Measurements from ENCODE around the gene FCSK. TPM values are rescaled to one million over a fixed set of nuclear protein-coding genes. Genes with fewer than 3 reads are reported as not detected.

Gene FCSK
- total and polyA plus RNA-seq, 2 of the 13 experiments (the other 11 are each of a cell fraction or from before 2014, with no cell fraction given) = 9.1 to 19.2 TPM

GRCh38 chr16:70428178-70428998, 26.0 kb upstream of the FCSK start (continued):
- TF ChIP-seq, protein P1, sequence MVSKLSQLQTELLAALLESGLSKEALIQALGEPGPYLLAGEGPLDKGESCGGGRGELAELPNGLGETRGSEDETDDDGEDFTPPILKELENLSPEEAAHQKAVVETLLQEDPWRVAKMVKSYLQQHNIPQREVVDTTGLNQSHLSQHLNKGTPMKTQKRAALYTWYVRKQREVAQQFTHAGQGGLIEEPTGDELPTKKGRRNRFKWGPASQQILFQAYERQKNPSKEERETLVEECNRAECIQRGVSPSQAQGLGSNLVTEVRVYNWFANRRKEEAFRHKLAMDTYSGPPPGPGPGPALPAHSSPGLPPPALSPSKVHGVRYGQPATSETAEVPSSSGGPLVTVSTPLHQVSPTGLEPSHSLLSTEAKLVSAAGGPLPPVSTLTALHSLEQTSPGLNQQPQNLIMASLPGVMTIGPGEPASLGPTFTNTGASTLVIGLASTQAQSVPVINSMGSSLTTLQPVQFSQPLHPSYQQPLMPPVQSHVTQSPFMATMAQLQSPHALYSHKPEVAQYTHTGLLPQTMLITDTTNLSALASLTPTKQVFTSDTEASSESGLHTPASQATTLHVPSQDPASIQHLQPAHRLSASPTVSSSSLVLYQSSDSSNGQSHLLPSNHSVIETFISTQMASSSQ (IDR thresholded peaks at IDR 0.05; ENCODE audit: low read depth) = peak; percentile 73; the same call in 1 of the 2 replicates
- TF ChIP-seq, protein P1 (CRISPR knock-in tag; IDR thresholded peaks at IDR 0.05; ENCODE audit: borderline replicate concordance) = peak; percentile 95
- TF ChIP-seq ZNF772 (CRISPR knock-in tag; IDR thresholded peaks at IDR 0.05) (peak; percentile 96; the same call in 1 of the 2 replicates), ZBTB1 (CRISPR knock-in tag; IDR thresholded peaks at IDR 0.05; ENCODE audit: borderline replicate concordance) (no peak), ZFP36L1 (CRISPR knock-in tag; IDR thresholded peaks at IDR 0.05) (peak; percentile 3; the same call in 1 of the 2 replicates), GATA4 (IDR thresholded peaks at IDR 0.05; ENCODE audit: borderline replicate concordance, low read depth) (peak; percentile 96), NR3C1 (CRISPR knock-in tag; IDR thresholded peaks at IDR 0.05) (no peak), MED1 (CRISPR knock-in tag; IDR thresholded peaks at IDR 0.05) (peak; percentile 96), SKI (IDR thresholded peaks at IDR 0.05; ENCODE audit: partially characterized antibody) (peak; percentile 91), ZNF792 (CRISPR knock-in tag; IDR thresholded peaks at IDR 0.05) (peak; percentile 98), ZNF333 (CRISPR knock-in tag; IDR thresholded peaks at IDR 0.05; ENCODE audit: borderline replicate concordance) (no peak), ZNF687 (CRISPR knock-in tag; IDR thresholded peaks at IDR 0.05) (peak; percentile 91), HNRNPH1 (optimal IDR thresholded peaks at IDR 0.05; ENCODE audit: low read depth, low read length) (peak; percentile 61), ZBTB34 (CRISPR knock-in tag; IDR thresholded peaks at IDR 0.05) (peak; percentile 93), ZNF30 (CRISPR knock-in tag; IDR thresholded peaks at IDR 0.05) (no peak), ZNF749 (CRISPR knock-in tag; IDR thresholded peaks at IDR 0.05; ENCODE audit: borderline replicate concordance) (no peak; the same call in 1 of the 2 replicates), RFX3 (CRISPR knock-in tag; IDR thresholded peaks at IDR 0.05) (no peak)
- TF ChIP-seq, protein P2, sequence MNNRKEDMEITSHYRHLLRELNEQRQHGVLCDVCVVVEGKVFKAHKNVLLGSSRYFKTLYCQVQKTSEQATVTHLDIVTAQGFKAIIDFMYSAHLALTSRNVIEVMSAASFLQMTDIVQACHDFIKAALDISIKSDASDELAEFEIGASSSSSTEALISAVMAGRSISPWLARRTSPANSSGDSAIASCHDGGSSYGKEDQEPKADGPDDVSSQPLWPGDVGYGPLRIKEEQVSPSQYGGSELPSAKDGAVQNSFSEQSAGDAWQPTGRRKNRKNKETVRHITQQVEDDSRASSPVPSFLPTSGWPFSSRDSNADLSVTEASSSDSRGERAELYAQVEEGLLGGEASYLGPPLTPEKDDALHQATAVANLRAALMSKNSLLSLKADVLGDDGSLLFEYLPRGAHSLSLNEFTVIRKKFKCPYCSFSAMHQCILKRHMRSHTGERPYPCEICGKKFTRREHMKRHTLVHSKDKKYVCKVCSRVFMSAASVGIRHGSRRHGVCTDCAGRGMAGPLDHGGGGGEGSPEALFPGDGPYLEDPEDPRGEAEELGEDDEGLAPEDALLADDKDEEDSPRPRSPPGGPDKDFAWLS (CRISPR knock-in tag; IDR thresholded peaks at IDR 0.05; ENCODE audit: borderline replicate concordance) = peak; percentile 80; the same call in 1 of the 2 replicates

All from HepG2 (cell line).